GM12892 (cell line): Measurements from ENCODE around the gene CDH8.

Experiments
- POLR2A ChIP-seq: IDR thresholded peaks from 2 replicates; pipeline ENCODE4 v1.6.1; 2011; ENCODE audit warnings: low read depth, low read length, control low read depth
- POLR2AphosphoS5 ChIP-seq: IDR thresholded peaks from 2 replicates; pipeline ENCODE4 v1.6.1; 2011; ENCODE audit warnings: low read depth, low read length, control low read depth

GRCh38 chr16:62051942-62052341, 15.7 kb upstream of the CDH8 start:
- TF ChIP-seq POLR2A: no peak
- no peak for TF ChIP-seq POLR2AphosphoS5
